Ovary (tissue), 3 donors: ENCODE measurements around the gene BACE2.

Source experiments
- EP300 ChIP-seq: sonication (generic); formaldehyde crosslinking; IDR thresholded peaks from one replicate; pipeline ENCODE4 v1.6.1; 2017; ENCODE audit warnings: antibody characterized with exemption
- POLR2A ChIP-seq: fragments of 450-650 bp; IDR thresholded peaks from one replicate; pipeline ENCODE4 v1.6.1; 2017; ENCODE audit warnings: antibody characterized with exemption, mild to moderate bottlenecking, moderate library complexity
- TF ChIP-seq, protein P1 (sequence below), 3 donors: fragments of 450-650 bp in 2 of 3; fragments of 200-600 bp in 1 of 3; IDR thresholded peaks; one replicate each; pipeline versions ENCODE4 v1.5.1 to v1.8.0; 2016 to 2022; ENCODE audit warnings: antibody characterized with exemption in 3 of 3, mild to moderate bottlenecking in 1 of 3
- donor health status: DM: no; HTN: no; CAD: no.

DNA sequence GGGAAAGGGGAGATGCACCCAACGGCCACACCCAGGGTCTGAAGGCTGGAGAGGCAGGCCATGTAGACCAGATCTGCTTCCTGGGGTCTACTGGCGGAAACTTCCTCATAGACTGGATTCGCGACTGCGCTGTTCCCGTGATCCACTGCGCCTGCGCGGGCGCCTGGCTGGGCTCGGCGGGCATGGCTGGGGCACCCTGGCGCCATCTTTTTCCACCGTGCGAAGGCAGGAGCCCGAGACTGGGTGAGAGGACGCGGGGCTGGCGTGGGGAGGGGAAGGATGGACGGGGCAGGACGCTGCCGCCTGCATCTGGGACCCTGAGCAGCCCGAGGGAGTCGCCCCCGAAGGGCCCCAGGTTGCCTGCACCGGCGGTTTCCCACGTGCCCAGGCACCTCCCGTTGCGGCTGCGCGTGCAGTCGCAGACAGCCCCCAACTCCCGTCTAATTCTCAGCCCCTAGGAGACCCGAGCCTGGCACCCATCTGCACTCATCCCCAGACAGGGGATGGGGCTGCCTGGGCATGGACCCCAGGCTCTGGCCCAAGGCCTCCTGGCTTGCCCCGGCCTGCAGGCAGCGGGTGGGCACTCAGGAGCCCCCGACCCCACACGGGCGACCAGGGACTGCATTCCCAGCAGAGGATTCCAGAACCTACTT, 136.2 kb downstream of the BACE2 start:
- TF ChIP-seq, protein P1, sequence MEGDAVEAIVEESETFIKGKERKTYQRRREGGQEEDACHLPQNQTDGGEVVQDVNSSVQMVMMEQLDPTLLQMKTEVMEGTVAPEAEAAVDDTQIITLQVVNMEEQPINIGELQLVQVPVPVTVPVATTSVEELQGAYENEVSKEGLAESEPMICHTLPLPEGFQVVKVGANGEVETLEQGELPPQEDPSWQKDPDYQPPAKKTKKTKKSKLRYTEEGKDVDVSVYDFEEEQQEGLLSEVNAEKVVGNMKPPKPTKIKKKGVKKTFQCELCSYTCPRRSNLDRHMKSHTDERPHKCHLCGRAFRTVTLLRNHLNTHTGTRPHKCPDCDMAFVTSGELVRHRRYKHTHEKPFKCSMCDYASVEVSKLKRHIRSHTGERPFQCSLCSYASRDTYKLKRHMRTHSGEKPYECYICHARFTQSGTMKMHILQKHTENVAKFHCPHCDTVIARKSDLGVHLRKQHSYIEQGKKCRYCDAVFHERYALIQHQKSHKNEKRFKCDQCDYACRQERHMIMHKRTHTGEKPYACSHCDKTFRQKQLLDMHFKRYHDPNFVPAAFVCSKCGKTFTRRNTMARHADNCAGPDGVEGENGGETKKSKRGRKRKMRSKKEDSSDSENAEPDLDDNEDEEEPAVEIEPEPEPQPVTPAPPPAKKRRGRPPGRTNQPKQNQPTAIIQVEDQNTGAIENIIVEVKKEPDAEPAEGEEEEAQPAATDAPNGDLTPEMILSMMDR (IDR thresholded peaks at IDR 0.05): no peak
- TF ChIP-seq POLR2A: no peak
- TF ChIP-seq EP300: no peak
